Measurements from ENCODE around the gene GGTLC2.
"Not testable (repeated sequence)": the region's sequence is repeated elsewhere in the genome, so short reads cannot be mapped to it uniquely, and the experiment has no call there.

Gene GGTLC2

GRCh38 chr22:22682807-22683667, 38.6 kb downstream of the GGTLC2 start:
- no peak overlapping the region for H3K4me3 ChIP-seq (ENCODE audit: low read length)
- H3K36me3 ChIP-seq (ENCODE audit: insufficient read depth, low read length), result no peaks in the 10 kb centered on the region

GRCh38 chr22:22683668-22684361, 39.4 kb downstream of the GGTLC2 start:
- no peaks in the 10 kb centered on the region for H3K9me3 ChIP-seq (ENCODE audit: low read length)
- H3K4me1 ChIP-seq (ENCODE audit: insufficient read depth, low read length), result no peaks in the 10 kb centered on the region
- H3K27me3 ChIP-seq (ENCODE audit: insufficient read depth, low read length), result no peaks in the 10 kb centered on the region
- no peak overlapping the region for H3K4me3 ChIP-seq (ENCODE audit: low read length)
- no peaks in the 10 kb centered on the region for H3K36me3 ChIP-seq (ENCODE audit: insufficient read depth, low read length)
- H2AFZ ChIP-seq (ENCODE audit: low read depth, low read length), result no peak overlapping the region

More at GRCh38 chr22:22682807-22683667, 38.6 kb downstream of the GGTLC2 start:
- H3K27me3 ChIP-seq (ENCODE audit: insufficient read depth, low read length), result no peaks in the 10 kb centered on the region
- no peak overlapping the region for H2AFZ ChIP-seq (ENCODE audit: low read depth, low read length)
- no peaks in the 10 kb centered on the region for H3K4me1 ChIP-seq (ENCODE audit: insufficient read depth, low read length)
- no peaks in the 10 kb centered on the region for H3K9me3 ChIP-seq (ENCODE audit: low read length)

GRCh38 chr22:22684580-22685561, 40.5 kb downstream of the GGTLC2 start:
- Histone ChIP-seq H3K4me3 (ENCODE audit: low read length) (no peak overlapping the region), H3K36me3 (ENCODE audit: insufficient read depth, low read length) (no peaks in the 10 kb centered on the region), H3K4me1 (ENCODE audit: insufficient read depth, low read length) (no peaks in the 10 kb centered on the region), H3K27me3 (ENCODE audit: insufficient read depth, low read length) (no peaks in the 10 kb centered on the region), H3K9me3 (ENCODE audit: low read length) (no peaks in the 10 kb centered on the region), H2AFZ (ENCODE audit: low read depth, low read length) (no peak overlapping the region)

DNA sequence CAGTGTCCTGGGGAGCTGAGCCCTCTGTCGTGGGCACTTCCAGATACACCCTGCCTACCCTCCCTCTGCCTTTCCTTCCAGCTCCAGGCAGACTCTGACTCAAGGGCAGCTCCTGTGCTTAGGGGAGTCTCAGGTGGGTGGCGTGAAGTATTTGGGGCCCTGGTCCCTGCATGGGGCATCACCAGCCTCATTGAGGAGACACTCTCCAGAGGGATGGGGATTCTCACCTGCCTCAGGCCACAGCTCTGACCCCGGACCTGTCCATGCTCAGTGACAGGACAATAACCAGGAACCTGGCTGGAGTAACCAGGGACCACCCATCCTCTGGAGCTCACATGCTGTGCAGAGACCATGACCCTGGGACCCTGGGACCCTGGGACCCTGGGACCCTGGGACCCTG, 41.2 kb downstream of the GGTLC2 start:
- no peaks in the 10 kb centered on the region for H3K27me3 ChIP-seq (ENCODE audit: insufficient read depth, low read length)

GRCh38 chr22:22686202-22687115, 42.0 kb downstream of the GGTLC2 start:
- not testable (repeated sequence) for H3K4me3 ChIP-seq (ENCODE audit: low read length); H3K36me3 ChIP-seq (ENCODE audit: insufficient read depth, low read length); H3K4me1 ChIP-seq (ENCODE audit: insufficient read depth, low read length); H3K9me3 ChIP-seq (ENCODE audit: low read length); H2AFZ ChIP-seq (ENCODE audit: low read depth, low read length); H3K27me3 ChIP-seq (ENCODE audit: insufficient read depth, low read length)

More for the DNA sequence above, 41.2 kb downstream of the GGTLC2 start:
- H2AFZ ChIP-seq (ENCODE audit: low read depth, low read length), result no peak overlapping the region
- no peaks in the 10 kb centered on the region for H3K9me3 ChIP-seq (ENCODE audit: low read length)
- H3K36me3 ChIP-seq (ENCODE audit: insufficient read depth, low read length), result no peaks in the 10 kb centered on the region
- H3K4me3 ChIP-seq (ENCODE audit: low read length), result no peak overlapping the region
- no peaks in the 10 kb centered on the region for H3K4me1 ChIP-seq (ENCODE audit: insufficient read depth, low read length)

DNA sequence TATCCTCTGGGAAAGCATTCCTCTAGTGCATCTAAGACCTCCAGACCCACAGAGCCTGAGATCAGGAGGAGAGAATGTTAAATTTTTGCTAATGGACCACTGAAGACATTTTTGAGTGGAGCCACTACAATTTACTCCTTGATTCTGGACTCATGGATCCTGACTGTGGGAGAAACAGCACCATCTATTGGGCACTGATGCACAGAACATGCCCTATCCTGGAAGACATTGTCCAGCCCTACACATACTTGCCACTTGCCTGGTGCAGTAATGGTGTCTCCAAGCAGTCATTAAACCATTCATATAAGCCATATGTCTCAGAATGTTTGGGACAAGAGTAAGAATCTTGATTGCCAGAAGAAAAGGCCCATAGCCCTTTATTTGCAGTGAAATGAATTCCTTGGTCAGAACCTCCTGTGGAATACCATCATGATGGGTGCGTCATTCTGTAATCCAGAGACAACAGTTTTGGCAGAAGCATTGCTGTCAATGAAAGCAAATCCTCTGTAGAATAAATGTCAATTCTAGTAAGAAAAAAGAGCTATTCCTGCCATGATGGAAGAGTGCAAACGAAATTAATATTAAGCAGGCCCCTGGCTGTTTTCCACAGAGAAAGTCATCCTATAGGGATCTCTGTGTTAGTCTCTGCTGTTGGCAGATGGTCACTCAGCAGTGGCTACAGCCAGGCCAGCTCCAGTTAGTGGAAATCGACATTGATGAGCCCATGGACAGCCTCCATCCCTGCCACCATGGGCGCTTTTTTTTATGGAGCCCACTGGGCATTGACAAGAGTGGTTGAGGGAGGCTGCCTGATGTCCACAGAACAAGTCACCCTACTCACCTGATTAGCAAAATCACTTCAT, 43.5 kb downstream of the GGTLC2 start:
- no peaks in the 10 kb centered on the region for H3K4me1 ChIP-seq (ENCODE audit: insufficient read depth, low read length)
- H3K4me3 ChIP-seq (ENCODE audit: low read length), result no peak overlapping the region
- H3K36me3 ChIP-seq (ENCODE audit: insufficient read depth, low read length), result no peaks in the 10 kb centered on the region
- no peaks in the 10 kb centered on the region for H3K9me3 ChIP-seq (ENCODE audit: low read length)
- H3K27me3 ChIP-seq (ENCODE audit: insufficient read depth, low read length), result no peaks in the 10 kb centered on the region
- H2AFZ ChIP-seq (ENCODE audit: low read depth, low read length), result no peak overlapping the region

GRCh38 chr22:22689621-22690345, 45.4 kb downstream of the GGTLC2 start:
- no peaks in the 10 kb centered on the region for H3K9me3 ChIP-seq (ENCODE audit: low read length)
- no peaks in the 10 kb centered on the region for H3K4me1 ChIP-seq (ENCODE audit: insufficient read depth, low read length)
- no peaks in the 10 kb centered on the region for H3K27me3 ChIP-seq (ENCODE audit: insufficient read depth, low read length)
- no peaks in the 10 kb centered on the region for H3K36me3 ChIP-seq (ENCODE audit: insufficient read depth, low read length)
- no peak overlapping the region for H3K4me3 ChIP-seq (ENCODE audit: low read length)
- H2AFZ ChIP-seq (ENCODE audit: low read depth, low read length), result no peak overlapping the region

DNA sequence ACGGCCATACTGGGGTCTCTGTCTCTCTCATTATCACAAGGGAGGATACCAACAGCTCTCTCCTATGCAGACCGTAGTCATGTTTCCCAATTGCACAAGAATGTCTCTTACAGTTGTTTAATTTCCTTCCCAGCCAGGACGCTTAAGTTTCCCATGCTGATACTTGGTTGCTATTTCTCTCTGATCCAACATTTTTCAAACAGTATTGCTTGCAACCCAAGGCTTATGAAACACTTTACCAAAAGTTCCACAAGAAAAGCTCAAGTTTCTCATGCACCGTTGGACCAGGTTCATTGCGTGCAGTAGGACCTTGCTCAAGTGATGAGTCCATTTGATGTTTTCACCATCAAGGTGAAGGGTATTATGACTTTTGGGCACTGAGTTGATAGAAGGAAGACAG, 46.6 kb downstream of the GGTLC2 start:
- no peaks in the 10 kb centered on the region for H3K27me3 ChIP-seq (ENCODE audit: insufficient read depth, low read length)
- H3K4me3 ChIP-seq (ENCODE audit: low read length), result no peak overlapping the region
- H3K4me1 ChIP-seq (ENCODE audit: insufficient read depth, low read length), result no peaks in the 10 kb centered on the region
- no peaks in the 10 kb centered on the region for H3K9me3 ChIP-seq (ENCODE audit: low read length)
- H2AFZ ChIP-seq (ENCODE audit: low read depth, low read length), result no peak overlapping the region
- no peaks in the 10 kb centered on the region for H3K36me3 ChIP-seq (ENCODE audit: insufficient read depth, low read length)

DNA sequence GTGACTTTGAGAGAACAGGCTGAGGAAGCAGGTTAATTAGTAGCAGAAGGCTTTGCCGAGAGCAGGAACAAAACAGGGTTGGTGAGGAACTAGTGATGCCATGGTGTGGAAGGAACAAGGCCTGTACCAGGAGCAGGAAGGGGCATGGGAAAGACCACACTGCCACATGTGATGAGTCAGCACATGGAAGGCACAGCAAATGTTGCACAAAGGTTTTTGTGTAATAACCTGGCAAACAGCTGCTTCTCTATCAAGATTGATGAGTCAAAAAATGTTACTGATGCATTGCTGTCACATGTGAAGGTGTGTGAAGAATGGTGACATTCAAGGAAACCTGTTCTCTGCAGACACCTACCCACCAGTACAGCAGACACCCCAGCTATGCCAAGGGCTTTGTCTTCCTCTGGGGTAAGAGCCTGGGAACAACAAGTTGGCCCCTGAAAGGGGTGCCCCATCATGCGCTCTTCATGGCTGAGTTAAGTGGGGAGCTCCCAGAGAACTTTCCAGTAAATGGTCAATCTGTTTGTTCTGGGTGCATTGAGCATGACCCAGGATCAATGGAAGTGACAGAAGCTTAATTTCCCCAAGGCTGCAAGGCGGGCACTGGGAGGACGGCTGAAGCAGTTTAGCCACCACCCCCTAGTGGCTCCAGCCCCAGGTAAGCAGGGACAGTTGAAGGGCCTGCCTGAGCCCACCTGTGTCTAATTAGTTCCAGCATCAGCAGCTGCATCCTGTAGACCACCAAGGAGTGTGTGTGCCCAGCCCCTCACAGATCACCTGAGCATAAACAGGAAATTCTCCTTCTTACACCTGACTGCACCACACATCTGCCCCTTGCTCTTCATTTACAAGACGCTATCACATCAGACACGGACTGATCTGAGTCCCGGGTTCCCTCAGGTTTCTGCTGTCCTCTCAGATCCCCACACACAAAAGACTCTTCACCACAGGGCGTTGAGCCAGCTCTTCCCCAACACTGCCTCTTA, 47.6 kb downstream of the GGTLC2 start:
- H3K36me3 ChIP-seq (ENCODE audit: insufficient read depth, low read length), result no peaks in the 10 kb centered on the region
- no peaks in the 10 kb centered on the region for H3K4me1 ChIP-seq (ENCODE audit: insufficient read depth, low read length)
- H3K9me3 ChIP-seq (ENCODE audit: low read length), result no peaks in the 10 kb centered on the region
- H2AFZ ChIP-seq (ENCODE audit: low read depth, low read length), result no peak overlapping the region
- H3K27me3 ChIP-seq (ENCODE audit: insufficient read depth, low read length), result no peaks in the 10 kb centered on the region
- no peak overlapping the region for H3K4me3 ChIP-seq (ENCODE audit: low read length)

DNA sequence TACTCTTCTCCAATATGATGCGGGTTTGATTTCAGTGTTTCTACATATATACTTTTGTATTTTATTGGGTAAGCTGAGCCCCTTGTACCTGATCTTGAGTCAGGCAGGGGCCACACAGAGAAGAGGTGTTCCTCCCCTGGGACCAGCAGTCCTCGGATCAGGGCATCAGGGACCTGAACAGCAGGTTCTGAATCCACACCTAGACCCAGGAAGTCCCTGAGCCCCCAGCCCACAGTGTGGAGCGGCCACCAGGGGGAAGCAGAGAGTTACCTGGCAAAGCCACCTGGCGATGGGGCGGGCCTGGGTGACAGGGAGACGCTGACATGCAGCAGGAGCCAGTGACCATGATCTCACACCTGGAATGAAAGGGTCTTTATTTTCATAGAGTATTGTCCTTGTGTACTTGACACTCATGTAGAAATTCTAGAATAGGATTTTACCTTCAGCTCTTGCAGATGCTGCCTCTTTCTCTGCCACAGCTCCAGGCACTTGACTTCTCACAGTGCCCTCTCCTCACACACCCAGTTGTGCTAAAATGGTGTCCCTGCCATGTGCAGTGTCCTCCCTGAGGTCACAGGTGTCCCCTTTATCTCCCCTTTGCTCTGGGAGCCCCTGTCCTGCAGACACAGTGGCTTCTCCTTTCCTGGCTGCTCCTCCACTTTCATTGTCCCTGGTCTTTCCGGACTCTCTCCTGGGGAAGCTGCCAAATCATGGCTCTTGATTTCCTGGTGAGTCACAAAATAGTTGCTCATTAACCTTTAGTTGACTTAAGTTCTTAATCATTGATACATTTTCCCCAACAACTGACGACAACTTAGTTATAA, 48.5 kb downstream of the GGTLC2 start:
- Histone ChIP-seq H3K36me3 (ENCODE audit: insufficient read depth, low read length) (no peaks in the 10 kb centered on the region), H3K27me3 (ENCODE audit: insufficient read depth, low read length) (no peaks in the 10 kb centered on the region), H3K9me3 (ENCODE audit: low read length) (no peaks in the 10 kb centered on the region), H2AFZ (ENCODE audit: low read depth, low read length) (no peak overlapping the region), H3K4me3 (ENCODE audit: low read length) (no peak overlapping the region), H3K4me1 (ENCODE audit: insufficient read depth, low read length) (no peaks in the 10 kb centered on the region)
